HG03097 (cell line): Measurements from ENCODE around the gene TRIM2.
"Not testable (repeated sequence)": the region's sequence is repeated elsewhere in the genome, so short reads cannot be mapped to it uniquely, and the experiment has no call there.

ENCODE experiments used
- ATAC-seq: cut with Tn5 transposase; IDR thresholded peaks from one replicate; pipeline ENCODE4 v1.9.1; 2021; ENCODE audit not compliant: unreplicated experiment, low FRiP score

The TRIM2 gene

GRCh38 chr4:153186046-153186728 is 18.1 kb upstream of the TRIM2 start:
- ATAC-seq = no peak

DNA sequence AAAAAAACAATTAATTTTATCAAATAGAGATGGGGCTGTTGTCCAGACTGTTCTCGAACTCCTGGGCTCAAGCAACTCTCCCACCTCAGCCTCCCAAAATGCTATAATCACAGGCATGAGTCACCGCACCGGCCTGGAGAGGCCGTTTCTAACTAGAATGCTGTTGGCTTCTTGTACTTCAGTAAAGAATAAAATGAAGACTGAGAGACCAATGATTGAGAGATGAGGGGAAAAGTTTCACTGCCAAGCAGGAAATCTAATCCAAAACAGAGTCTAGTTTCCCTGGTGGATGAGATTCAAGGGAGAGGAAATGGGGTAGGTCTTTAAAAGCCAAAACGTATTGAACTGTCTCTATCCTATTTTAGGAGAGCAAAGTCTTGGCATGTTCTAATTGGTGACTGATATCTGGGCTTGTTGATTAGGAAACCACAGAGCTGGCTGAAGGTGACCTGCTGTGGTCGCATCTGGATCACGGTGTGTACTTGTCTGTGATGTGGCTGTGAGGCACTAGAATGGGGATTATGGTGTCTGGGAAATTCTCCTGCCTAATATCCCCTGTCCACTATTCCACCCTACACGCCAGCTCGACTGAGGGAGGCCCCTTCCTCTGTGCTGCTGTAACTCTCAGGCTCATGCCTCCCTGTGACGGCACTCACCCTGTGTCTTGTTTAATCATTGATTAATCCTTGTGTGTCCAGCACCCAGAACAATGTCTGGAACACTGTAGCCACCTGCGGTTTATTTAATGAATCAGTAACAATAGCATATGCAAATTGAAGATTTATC is 15.0 kb upstream of the TRIM2 start:
- ATAC-seq = no peak

DNA sequence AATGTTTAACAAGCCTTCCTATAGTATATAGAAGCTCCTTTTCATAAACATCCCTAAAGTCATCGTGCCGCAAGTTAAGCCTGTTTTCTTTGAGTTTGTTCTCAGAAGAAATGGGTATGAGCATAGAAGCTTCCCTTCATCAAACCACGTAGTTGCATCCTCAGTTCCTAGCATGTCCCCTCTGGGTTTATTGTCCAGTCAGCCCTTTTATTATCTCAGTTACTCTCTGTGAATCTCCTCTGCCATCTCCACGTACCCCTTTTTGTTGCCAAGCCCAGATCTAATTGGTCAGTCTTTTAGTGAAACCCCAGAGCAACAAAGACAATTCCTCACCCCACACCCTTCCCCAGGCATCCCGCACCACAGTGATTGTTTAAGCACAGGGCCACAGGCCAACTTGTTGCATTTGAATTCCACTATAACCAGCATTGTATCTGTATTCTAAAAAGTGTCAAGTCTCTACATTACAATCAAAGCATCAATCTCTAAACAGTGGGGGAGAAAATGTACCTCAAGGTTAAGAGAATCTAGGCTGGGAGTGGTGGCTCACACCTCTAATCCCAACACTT is 12.4 kb upstream of the TRIM2 start:
- no peak for ATAC-seq

DNA sequence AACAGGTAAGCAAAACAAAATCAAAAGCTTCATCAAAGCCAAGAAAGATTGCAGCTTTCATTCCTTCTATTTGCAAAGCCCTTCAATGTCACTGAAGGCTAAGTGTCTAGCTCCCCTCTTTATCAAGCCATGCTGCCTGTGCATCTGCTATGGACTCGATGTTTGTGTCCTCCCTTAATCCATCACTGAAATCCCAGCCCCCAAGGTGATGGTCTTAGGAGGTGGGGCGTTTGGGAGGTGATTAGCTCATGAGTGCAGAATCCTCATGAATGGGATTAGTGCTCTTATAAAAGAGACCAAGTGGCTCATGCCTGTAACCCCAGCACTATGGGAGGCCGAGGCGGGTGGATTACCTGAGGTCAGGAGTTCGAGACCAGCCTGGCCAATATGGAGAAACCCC is 6.9 kb upstream of the TRIM2 start:
- no peak for ATAC-seq

GRCh38 chr4:153198719-153199118 is 5.5 kb upstream of the TRIM2 start:
- ATAC-seq = no peak

DNA sequence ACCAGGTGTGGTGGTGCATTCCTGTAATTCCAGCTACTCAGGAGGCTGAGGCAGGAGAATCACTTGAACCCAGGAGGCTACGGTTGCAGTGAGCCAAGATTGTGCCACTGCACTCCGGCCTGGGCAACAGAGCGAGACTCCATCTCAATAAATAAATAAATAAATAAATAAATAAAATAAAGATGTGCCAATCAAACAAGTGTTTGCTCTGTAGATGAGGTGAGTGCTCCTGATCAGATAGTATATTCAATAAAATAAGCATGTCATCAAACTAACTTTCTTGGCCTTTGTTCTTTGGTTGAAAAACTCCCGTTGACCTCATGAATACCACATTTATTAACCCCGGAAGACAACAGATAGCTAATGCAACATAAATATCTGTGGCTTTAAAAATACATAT is 497 bp upstream of the TRIM2 start:
- not testable (repeated sequence) for ATAC-seq

GRCh38 chr4:153204728-153205648 is 745 bp downstream of the TRIM2 start:
- ATAC-seq = no peak

DNA sequence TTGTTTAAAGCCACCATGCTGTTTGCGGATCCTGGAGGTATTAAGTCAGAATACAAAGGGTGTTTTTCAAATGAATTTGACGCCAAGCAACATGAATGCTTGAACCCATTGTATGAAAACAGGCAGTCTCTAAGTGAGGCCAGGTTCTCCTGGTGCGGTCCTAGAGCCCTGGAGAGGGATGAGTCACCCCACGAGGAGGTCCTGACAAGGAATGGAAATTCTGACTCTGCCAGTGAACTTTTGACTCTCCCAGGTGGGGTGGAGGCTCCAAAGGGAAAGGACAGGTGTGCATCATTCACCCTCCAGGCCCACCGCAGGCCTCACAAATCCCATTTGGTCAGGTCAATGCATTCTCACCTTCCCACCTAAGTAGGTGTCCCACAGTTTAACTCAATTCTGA is 1.5 kb downstream of the TRIM2 start:
- ATAC-seq = no peak

DNA sequence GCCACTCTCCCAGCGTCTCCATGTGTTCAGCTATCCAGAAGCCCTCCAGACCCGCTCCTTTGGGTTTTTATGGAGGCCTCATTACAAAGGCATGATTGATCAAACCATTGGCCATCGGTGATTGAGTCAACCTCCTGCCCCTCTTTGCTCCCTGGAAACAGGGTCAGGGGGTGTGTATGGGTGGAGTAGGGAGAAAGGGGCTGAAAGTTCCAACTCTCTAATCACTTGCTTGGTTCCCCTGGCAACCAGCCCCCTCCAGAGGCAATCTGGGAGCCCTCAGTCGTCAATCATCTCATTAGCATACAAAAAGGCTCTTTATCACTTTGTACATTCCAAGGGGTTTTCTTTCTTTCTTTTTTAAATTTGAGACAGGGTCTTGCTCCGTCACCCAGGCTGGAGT is 2.3 kb downstream of the TRIM2 start:
- ATAC-seq = no peak

GRCh38 chr4:153207027-153207426 is 2.8 kb downstream of the TRIM2 start:
- ATAC-seq = no peak

DNA sequence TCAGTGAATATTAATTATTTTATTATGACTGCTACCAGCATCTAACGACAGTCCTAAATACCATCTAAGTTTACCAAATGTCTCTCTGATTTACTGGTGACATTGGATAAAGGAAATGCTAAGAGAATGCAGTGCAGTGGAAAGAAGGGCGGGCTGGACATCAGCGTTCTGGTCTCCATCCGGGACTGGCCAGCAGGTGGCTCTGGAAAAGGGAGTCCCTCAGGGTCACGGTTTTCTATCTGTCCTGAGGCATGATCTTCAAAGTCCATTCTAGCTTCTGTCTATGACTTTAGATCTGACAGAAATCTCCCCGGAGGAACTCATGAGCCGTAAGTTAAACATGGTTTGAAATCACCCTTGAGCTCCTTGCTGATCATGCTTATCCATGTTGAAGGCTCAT is 3.3 kb downstream of the TRIM2 start:
- no peak for ATAC-seq

DNA sequence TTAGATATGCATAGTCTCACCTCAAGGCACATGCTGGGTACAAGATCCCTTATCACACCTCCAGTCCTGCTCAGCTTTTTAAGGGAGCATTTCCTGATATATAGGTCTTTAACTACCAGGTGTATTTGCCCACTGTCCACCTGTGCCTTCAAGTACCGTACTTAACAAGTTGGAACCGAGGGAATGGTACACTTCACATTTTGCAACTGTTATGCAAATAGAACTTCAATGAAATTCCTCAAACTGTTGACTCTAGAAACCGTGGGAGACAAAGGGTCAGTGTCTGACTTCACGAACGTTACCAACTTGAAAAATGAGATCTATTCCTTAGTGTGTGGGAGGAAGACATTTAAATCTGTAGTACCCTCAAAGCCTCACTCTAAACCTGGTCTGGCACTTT is 5.2 kb downstream of the TRIM2 start:
- no peak for ATAC-seq

GRCh38 chr4:153210727-153211126 is 6.5 kb downstream of the TRIM2 start:
- ATAC-seq = no peak

GRCh38 chr4:153211986-153212728 is 7.9 kb downstream of the TRIM2 start:
- ATAC-seq = no peak

GRCh38 chr4:153212736-153213135 is 8.5 kb downstream of the TRIM2 start:
- ATAC-seq = no peak

GRCh38 chr4:153215921-153216320 is 11.7 kb downstream of the TRIM2 start:
- ATAC-seq = no peak

DNA sequence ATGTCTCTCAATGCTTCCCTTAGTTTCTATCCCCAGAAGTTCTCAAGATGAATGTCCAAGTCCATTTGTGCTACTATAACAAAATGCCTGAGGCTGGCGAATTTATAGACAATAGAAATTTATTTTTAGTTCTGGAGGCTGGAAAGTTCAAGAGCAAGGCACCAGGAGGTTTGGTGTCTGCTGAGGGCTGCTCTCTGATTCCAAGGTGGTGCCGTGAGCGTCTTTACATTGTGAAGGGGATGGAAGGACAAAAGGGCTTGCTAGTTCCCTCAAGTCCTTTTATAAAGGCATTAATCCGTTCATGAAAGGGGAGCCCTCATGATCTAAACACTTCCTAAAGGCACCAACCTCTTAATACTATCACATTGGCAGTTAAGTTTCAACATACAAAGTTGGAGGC is 12.3 kb downstream of the TRIM2 start:
- ATAC-seq = no peak

- no peak for ATAC-seq
Observed at GRCh38 chr4:153217440-153217839, 13.2 kb downstream of the TRIM2 start.

DNA sequence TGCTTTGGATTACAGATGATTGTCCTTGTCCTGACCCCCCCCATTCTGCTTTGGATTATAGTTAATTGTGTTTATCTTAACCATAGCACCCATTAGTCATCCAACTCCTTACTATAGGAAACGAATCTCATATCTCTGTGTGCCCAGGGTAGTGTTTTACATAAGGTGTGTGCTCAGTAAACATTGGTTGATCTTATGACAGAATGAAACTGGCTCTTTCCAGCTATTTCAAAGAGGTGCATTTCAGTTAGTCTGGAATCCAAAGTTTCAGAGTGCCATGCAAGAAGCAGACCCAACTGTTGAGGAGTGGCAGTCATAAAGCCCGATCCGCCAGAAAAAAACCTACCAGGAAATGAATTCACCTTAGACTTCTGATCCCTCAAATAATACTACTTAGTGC is 14.7 kb downstream of the TRIM2 start:
- ATAC-seq = no peak

GRCh38 chr4:153220682-153221395 is 16.6 kb downstream of the TRIM2 start:
- no peak for ATAC-seq
